GM19372 (cell line): ENCODE results near the gene SLC25A29.

Source experiments
- ATAC-seq: cut with Tn5 transposase; IDR thresholded peaks from one replicate; pipeline ENCODE4 v1.9.1; 2021; ENCODE audit warnings: mild to moderate bottlenecking, low read depth, moderate library complexity; ENCODE audit not compliant: unreplicated experiment

The SLC25A29 gene

GRCh38 chr14:100332071-100332639, 25.9 kb upstream of the SLC25A29 start:
- no peak for ATAC-seq

- no peak for ATAC-seq
Measured at GRCh38 chr14:100330388-100330931, 24.2 kb upstream of the SLC25A29 start.

- ATAC-seq: no peak
Measured at GRCh38 chr14:100330007-100330344, 23.7 kb upstream of the SLC25A29 start.

DNA sequence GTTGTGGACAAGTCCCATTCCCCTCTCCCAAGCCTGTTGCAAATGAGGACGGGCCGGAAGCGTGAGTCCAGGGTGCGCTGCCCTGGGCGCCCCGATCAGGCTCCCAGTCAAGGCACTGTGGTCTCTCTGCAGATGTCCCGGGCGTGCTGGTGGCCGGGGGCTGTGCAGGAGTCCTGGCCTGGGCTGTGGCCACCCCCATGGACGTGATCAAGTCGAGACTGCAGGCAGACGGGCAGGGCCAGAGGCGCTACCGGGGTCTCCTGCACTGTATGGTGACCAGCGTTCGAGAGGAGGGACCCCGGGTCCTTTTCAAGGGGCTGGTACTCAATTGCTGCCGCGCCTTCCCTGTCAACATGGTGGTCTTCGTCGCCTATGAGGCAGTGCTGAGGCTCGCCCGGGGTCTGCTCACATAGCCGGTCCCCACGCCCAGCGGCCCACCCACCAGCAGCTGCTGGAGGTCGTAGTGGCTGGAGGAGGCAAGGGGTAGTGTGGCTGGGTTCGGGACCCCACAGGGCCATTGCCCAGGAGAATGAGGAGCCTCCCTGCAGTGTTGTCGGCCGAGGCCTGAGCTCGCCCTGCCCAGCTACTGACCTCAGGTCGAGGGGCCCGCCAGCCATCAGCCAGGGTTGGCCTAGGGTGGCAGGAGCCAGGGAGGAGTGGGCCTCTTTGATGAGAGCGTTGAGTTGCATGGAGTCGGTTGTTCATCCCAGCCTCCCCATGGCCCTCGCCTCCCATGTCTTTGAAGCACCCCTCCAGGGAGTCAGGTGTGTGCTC, 23.2 kb upstream of the SLC25A29 start:
- no peak for ATAC-seq

GRCh38 chr14:100328495-100329163, 22.4 kb upstream of the SLC25A29 start:
- ATAC-seq: no peak

DNA sequence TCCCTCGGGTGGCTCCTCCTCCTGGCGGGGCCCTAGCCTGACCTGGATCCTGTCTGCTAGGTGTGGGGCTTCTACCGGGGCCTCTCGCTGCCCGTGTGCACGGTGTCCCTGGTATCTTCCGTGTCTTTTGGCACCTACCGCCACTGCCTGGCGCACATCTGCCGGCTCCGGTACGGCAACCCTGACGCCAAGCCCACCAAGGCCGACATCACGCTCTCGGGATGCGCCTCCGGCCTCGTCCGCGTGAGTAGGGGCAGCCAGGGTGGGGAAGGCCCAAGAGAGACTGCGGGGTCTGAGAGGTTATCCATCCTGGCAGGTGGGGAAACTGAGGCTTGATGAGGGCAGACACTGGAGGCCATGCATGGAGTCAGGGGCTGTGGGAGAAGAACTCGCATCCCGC, 20.9 kb upstream of the SLC25A29 start:
- no peak for ATAC-seq

GRCh38 chr14:100325958-100326357, 19.7 kb upstream of the SLC25A29 start:
- no peak for ATAC-seq

- ATAC-seq: no peak
Measured at GRCh38 chr14:100325231-100325632, 19.0 kb upstream of the SLC25A29 start.

DNA sequence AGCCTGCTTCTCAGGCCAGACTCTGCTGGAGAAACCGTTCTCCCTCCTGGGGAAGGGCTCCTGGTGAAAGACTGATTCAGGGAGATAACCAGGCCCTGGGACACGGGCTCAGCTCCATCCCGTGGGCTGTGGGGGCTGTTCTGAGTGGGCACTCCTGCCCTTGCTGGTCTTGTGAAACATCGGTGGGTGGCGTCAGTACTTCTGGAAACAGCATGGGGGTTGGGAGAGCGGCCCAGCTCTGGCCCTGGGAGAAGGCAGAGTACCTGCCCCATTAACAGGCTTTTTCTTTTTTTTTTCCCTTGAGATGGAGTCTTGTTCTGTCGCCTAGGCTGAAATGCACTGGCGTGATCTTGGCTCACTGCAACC, 17.7 kb upstream of the SLC25A29 start:
- no peak for ATAC-seq

DNA sequence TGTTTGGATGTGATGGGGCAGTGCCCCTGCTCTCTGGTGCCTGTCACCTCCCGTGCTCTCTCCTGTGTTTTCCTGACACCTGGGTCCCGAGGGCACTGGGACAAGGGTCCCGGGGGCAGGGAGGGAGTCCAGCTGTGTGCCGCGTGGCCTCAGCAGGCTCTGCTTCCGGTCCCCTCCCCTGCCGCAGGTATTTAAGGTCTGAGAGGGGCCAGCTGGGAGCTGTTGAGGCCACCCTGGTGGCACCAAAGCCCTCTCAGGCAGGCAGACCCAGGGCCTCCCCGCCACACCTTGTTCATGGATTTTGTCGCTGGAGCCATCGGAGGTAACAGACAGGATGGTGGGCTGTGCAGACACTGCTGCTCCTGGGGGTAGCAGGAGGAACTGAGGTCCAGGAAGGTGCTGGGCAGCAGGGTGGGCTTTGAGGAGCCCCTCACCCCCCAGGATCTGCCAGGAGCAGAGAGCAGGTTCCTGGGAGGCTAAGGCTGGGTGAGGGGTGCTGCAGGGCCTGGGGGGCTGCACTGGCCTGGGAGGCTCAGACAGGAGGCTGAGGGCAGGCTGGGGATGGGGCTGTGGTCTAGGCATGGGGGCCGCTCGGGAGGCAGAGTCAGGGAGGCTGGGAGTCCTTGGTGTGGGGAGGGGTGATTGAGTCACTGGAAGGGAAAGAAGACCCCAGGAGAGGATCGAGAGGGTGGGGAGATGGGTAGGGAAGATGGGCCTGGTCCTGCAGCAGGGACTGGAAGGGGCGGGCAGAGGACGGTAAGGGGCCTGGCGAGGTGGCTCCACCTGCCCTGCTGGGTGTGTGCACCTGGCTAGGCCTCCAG, 17.1 kb upstream of the SLC25A29 start, which contains the start of gene SLC25A47:
SLC25A47 (plus strand) TSS at position 219 of the 821 bp plus-strand sequence; CDS start at position 295, 76 bp downstream.
- no peak for ATAC-seq

DNA sequence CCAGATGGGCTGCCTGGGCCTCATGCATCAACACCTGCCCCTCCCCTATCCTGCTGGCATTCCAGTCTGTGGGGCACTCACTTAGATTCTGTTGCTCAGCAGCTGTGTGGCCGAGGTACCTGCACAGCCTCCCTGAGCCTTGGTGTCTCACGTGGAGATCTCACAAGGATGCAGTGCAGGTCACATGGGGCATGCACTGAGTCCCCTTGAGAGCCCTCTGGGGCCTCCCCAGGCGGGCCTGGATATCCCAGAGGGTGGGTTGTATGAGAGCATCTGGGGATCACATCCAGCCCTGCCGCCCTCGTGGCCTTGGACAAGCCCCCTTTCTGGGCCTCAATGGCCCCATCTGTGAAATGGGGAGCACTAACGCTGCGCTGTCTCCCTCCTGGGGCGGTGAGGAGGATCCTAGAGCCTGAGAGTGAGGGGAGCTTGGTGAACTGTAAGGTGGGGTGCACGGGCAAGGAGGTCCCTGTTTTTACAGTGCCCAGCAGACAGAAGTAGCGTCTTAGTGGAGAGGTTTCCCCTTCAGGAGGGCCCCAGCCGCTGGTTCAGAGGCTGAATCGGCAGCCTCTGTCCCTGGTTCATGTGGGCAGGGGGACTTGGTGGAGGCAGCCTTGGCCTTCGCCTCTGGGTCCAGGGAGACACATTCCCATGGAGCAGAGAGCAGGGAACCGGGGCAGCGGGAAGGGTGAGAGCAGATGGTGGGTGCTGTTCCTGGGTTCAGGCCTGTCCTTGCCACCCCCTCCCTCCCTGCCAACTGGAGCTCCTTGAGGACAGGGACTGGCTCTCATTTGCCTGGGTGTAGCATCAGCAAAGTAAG, 16.1 kb upstream of the SLC25A29 start:
- ATAC-seq: no peak

DNA sequence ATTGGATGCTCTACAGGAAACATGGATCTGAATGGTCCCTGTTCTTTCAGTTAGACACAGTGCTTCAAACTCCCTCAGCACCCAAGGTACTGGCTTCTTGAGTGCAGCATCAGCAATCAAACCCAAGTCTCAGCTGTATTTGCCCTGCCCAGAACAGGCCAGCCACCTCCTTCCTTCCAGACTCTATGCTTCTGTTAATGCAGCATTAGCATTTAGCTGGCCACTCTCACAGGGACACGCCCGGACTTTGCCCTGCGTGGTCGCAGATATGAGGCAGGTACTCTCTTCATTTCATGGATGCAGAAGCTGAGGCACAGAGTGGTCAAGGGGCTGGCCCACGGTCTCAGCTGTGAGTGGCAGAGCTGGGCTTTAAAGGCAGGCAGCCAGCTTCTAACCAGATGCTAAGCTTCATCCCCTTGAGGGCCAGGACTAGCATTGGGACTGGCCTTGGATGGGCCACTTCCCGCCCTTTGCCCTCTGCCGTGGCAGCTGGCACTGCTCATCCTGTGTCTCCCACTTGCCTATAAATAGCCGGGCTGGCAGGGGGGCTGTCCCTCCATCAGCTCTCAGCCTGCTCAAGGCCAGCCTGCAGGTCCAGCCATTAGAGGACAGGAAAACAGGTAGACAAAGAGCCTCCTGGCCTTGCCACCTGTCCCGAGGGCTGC, 15.4 kb upstream of the SLC25A29 start:
- ATAC-seq: no peak

- ATAC-seq: no peak
Measured at GRCh38 chr14:100320157-100320856, 14.1 kb upstream of the SLC25A29 start.

- peak; percentile 89 for ATAC-seq
Measured at GRCh38 chr14:100317912-100318808, 11.9 kb upstream of the SLC25A29 start.

DNA sequence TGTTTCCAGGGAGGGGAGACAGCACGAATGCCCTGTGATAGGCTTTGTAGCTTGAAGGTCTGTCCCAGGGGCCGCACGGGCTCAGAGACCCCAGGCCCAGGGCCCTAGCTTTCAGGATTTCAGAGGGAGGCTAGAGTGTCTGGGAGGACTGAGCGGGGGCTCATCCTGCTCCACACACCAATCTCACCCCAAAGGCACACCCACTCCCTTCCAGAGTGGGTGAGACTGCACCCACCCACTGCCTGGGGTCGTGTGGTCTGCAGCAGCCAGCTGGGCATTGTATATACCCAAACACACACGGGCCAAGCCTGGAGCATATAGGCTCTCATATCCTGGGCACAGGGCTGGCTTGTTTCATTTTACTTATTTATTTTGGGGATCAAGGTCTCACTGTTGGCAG, 11.1 kb upstream of the SLC25A29 start:
- ATAC-seq: no peak

DNA sequence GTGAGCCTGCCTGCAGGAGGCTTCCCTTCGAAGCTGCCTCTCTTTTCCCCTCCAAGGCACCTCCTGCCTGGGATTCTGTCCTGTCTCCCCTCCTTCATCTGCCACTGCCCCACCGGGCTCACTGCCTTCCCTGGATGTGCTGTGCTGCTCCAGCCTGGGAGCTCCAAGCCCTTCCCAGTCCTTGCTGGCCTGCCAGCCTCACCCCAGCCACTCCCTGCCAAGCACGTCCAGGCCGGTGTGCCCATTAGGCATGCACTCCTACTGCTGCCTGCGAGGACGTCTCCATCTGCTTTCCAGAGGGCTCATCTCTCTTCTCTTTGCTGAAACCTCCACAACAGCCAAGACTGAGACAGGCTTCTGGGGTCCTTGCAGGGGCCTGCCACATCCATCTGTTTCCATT, 8.5 kb upstream of the SLC25A29 start:
- no peak for ATAC-seq

DNA sequence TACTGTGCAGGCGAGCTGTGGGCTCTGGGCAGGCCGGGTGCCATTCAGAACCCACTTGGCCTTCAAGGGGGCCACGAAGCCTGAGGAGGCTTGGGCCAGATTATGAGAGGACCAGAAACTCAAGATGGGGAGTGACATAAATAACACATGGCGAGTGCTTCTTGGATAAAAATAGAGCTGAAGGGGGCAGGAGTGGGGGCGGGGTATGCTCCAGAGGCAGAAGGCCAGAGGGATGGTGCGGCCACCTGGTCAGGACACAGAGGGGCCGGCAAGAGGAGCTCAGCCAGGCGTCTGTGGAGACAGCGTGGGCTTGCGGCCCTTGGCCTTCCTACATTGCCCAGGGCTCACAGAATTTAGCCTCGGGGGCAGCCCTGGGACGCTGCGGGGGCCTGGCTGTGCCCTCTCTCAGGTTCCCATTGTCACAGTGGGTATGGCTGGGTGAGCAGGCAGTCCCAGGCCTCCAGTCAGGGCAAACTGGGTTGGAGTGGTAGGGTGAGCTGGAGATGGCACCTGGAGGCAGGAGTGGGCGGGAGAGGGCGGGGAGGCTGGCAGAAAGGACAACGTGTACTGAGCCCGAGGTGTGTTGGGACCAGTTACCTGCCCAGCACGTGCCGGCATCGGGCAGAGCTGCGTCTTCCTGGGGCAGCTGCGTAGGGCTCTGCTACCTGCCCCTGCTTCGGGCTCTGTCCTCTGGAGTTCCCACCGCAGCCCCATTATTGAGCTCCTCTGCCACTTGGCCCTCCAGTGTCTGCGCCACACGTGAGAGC, 7.4 kb upstream of the SLC25A29 start:
- no peak for ATAC-seq
